HEK293T (cell line): ENCODE data around the gene TTC21A.

Experiments
- CTCF ChIA-PET: fragments of 350-600 bp; formaldehyde crosslinking; extraction: SDS; loops from one replicate; lab custom pipeline; 2021; ENCODE audit warnings: antibody characterized with exemption, inconsistent platforms; lab: Yijun Ruan, JAX
- POLR2A ChIA-PET: fragments of 350-600 bp; formaldehyde crosslinking; extraction: SDS; loops from one replicate; lab custom pipeline; 2020; ENCODE audit warnings: antibody characterized with exemption, inconsistent platforms; lab: Yijun Ruan, JAX
- DNase-seq: peaks from one replicate; pipeline ENCODE4 v3.0.0; 2012; ENCODE audit warnings: mixed read lengths; ENCODE audit errors: extremely low spot score
- ARNT ChIP-seq: fragments of 450-650 bp; IDR thresholded peaks from 2 replicates; pipeline ENCODE4 v1.6.1; 2017; ENCODE audit warnings: mild to moderate bottlenecking
- BHLHE40 ChIP-seq: fragments of 450-650 bp; IDR thresholded peaks from 2 replicates; pipeline ENCODE4 v1.6.1; 2016; ENCODE audit warnings: mild to moderate bottlenecking, moderate library complexity, borderline replicate concordance
- CTBP1 ChIP-seq: fragments of 450-650 bp; IDR thresholded peaks from 2 replicates; pipeline ENCODE4 v1.6.1; 2016; ENCODE audit warnings: borderline replicate concordance
- ELF4 ChIP-seq: fragments of 450-650 bp; IDR thresholded peaks from 2 replicates; pipeline ENCODE4 v1.6.1; 2017; ENCODE audit warnings: antibody characterized with exemption
- FOXA1 ChIP-seq: fragments of 450-650 bp; IDR thresholded peaks from 2 replicates; pipeline ENCODE4 v1.6.1; 2016; ENCODE audit warnings: mild to moderate bottlenecking
- FOXK2 ChIP-seq: fragments of 450-650 bp; IDR thresholded peaks from 2 replicates; pipeline ENCODE4 v1.6.1; 2016; ENCODE audit warnings: mild to moderate bottlenecking
- FOXM1 ChIP-seq: fragments of 450-650 bp; IDR thresholded peaks from 2 replicates; pipeline ENCODE4 v1.6.1; 2017; ENCODE audit warnings: mild to moderate bottlenecking, borderline replicate concordance
- HDGF ChIP-seq: fragments of 450-650 bp; IDR thresholded peaks from 2 replicates; pipeline ENCODE4 v1.6.1; 2017; ENCODE audit warnings: antibody characterized with exemption, borderline replicate concordance
- L3MBTL2 ChIP-seq: fragments of 450-650 bp; conservative IDR thresholded peaks from 2 replicates; pipeline ENCODE4 v1.6.1; 2016; ENCODE audit warnings: mild to moderate bottlenecking
- LEF1 ChIP-seq: fragments of 450-650 bp; IDR thresholded peaks from 2 replicates; pipeline ENCODE4 v1.6.1; 2017; ENCODE audit warnings: mild to moderate bottlenecking, borderline replicate concordance
- NFRKB ChIP-seq: fragments of 450-650 bp; IDR thresholded peaks from 2 replicates; pipeline ENCODE4 v1.6.1; 2016; ENCODE audit warnings: mild to moderate bottlenecking, moderate library complexity
- SP1 ChIP-seq: fragments of 450-650 bp; IDR thresholded peaks from 2 replicates; pipeline ENCODE4 v1.6.1; 2017
- SUZ12 ChIP-seq: fragments of 450-650 bp; IDR thresholded peaks from 2 replicates; pipeline ENCODE4 v1.6.1; 2016; ENCODE audit warnings: mild to moderate bottlenecking
- TARDBP ChIP-seq: fragments of 450-650 bp; IDR thresholded peaks from 2 replicates; pipeline ENCODE4 v1.6.1; 2016
- ZNF384 ChIP-seq: fragments of 450-650 bp; IDR thresholded peaks from 2 replicates; pipeline ENCODE4 v1.6.1; 2016
- TF ChIP-seq, protein P1 (sequence below): fragments of 450-650 bp; IDR thresholded peaks from 2 replicates; pipeline ENCODE4 v1.6.1; 2016

The TTC21A gene

DNA sequence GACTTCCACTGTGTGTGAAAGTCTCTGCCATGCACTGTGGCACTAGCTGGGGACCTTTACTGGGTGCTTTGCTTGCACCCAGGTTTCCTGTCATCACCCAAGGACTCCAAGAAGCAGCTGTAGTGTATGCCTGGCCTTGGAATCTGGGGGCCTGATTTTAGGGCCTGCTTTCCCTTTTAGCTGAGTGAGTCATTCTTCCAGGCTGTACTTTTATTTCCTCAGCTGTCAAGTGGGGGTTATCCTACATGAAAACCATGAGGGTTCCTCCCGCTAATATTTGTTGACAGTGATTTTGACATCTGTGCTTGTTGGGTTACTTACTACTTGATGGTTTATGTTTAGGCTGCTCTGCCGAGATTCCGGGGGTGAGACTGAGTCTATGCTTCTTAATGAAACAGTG lies 18.6 kb upstream of the TTC21A start:
- no peak for DNase-seq
- TF ChIP-seq FOXA1: no peak
- no peak for TF ChIP-seq ELF4
- no peak for TF ChIP-seq TARDBP
- TF ChIP-seq HDGF: no peak
- TF ChIP-seq BHLHE40: no peak
- no peak for TF ChIP-seq ARNT
- TF ChIP-seq CTBP1: no peak
- ChIA-PET POLR2A (no interaction called here), CTCF (no interaction called here)

GRCh38 chr3:39090922-39091321 lies 16.6 kb upstream of the TTC21A start:
- no peak for TF ChIP-seq FOXM1
- no peak for TF ChIP-seq ZNF384
- no peak for TF ChIP-seq ELF4
- DNase-seq: no peak
- ChIA-PET CTCF (no interaction called here), POLR2A (no interaction called here)

- no peak for DNase-seq
- ChIA-PET CTCF (no interaction called here), POLR2A (no interaction called here)
- no peak for TF ChIP-seq NFRKB
- TF ChIP-seq FOXK2: no peak
- TF ChIP-seq ARNT: no peak
- no peak for TF ChIP-seq FOXM1
- TF ChIP-seq SP1: no peak
- TF ChIP-seq ELF4: no peak
- TF ChIP-seq, protein P1, sequence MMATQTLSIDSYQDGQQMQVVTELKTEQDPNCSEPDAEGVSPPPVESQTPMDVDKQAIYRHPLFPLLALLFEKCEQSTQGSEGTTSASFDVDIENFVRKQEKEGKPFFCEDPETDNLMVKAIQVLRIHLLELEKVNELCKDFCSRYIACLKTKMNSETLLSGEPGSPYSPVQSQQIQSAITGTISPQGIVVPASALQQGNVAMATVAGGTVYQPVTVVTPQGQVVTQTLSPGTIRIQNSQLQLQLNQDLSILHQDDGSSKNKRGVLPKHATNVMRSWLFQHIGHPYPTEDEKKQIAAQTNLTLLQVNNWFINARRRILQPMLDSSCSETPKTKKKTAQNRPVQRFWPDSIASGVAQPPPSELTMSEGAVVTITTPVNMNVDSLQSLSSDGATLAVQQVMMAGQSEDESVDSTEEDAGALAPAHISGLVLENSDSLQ: no peak
- no peak for TF ChIP-seq LEF1
- no peak for TF ChIP-seq HDGF
Measured at GRCh38 chr3:39094851-39095677, 12.4 kb upstream of the TTC21A start.

GRCh38 chr3:39095778-39096177 lies 11.7 kb upstream of the TTC21A start:
- POLR2A ChIA-PET: no interaction called here
- no peak for DNase-seq
- CTCF ChIA-PET: interaction anchor here (0.6 kb wide), 1 partner anchor 757 kb away, joined by 3 read pairs; no protein-coding TSS in a partner anchor
- TF ChIP-seq, protein P1: no peak
- TF ChIP-seq NFRKB (no peak), SUZ12 (no peak), HDGF (no peak), FOXM1 (no peak), ELF4 (no peak), SP1 (no peak), TARDBP (no peak), LEF1 (no peak), BHLHE40 (no peak), L3MBTL2 (no peak), ZNF384 (no peak), FOXK2 (no peak), FOXA1 (no peak), CTBP1 (no peak), ARNT (no peak)

DNA sequence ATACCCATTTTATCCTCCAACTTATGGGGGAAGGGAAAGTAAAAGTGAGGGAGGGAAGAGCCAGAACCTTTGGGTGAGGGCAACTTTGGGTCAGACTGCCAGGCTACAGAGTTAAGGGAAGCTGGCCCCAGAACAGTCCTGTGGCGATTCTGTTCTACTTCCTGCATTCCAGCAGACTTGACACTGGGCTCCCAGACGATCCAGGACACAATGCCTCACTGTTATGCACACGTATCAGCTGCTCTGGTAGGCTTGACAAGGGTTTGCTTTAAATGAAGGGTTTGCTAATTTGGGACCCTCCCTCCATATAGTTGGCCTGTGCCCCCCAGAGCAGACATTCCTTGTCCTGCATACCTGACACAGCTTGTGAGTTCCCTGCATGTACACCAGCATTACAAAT lies 10.7 kb upstream of the TTC21A start:
- ChIA-PET CTCF (interaction anchor here (0.5 to 0.8 kb wide), 3 partner anchors 69 to 195 kb away, joined by 3 to 5 read pairs (median 3); no protein-coding TSS in a partner anchor), POLR2A (no interaction called here)

DNA sequence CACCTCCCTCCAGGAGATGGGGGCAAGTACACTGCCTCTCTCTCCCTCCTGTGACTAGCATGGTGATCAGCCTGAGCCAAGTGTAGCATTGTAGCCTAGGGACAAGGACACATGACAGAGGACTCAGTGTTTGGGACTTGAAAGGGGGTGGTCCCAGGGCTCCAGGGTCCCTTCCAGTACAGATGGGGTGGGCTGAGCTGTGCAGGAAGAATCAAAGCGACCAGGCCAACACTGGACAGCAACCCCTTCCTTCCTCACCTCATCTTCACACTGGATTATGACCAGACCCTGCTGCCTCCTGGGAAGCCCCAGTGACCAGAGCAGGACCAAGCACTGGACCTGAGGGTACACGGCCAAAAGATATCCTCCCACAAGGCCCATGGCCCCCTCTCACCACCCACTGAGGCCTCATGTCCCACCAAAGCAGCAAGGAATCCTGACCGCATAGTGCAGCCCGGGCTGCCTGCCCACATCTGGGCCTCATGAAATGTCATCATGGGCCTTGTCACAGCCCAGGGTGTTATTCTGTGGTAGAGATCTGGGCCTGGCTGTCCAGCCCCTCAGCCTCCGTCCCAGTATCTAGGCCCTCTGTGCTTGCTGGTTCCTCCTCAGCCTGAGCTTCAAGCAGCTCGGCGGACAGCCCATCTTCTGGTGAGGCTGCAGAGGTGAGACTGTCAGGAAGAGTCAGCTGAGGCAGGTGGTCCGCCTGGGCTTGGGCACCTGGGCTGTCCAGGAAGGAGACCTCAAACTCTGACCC lies 9.6 kb upstream of the TTC21A start:
- no peak for DNase-seq
- CTCF ChIA-PET: no interaction called here
- TF ChIP-seq ARNT: no peak
- TF ChIP-seq HDGF: no peak
- no peak for TF ChIP-seq TARDBP
- no peak for TF ChIP-seq FOXM1
- TF ChIP-seq ELF4: no peak
- no peak for TF ChIP-seq ZNF384
- no peak for TF ChIP-seq NFRKB
- TF ChIP-seq LEF1: no peak
- TF ChIP-seq BHLHE40: no peak
- TF ChIP-seq, protein P1: no peak
- TF ChIP-seq SUZ12: no peak
- no peak for TF ChIP-seq CTBP1
- no peak for TF ChIP-seq FOXA1
- TF ChIP-seq SP1: no peak
- TF ChIP-seq L3MBTL2: no peak
- TF ChIP-seq FOXK2: no peak
- POLR2A ChIA-PET: no interaction called here

More for the DNA sequence above, 10.7 kb upstream of the TTC21A start:
- TF ChIP-seq FOXA1 (no peak), ZNF384 (no peak), TARDBP (no peak), ELF4 (no peak), FOXM1 (no peak), SP1 (no peak), L3MBTL2 (no peak), LEF1 (no peak), SUZ12 (no peak)
- TF ChIP-seq, protein P1: no peak
- DNase-seq: no peak
